Measurements from ENCODE around the gene CCSER1.

CCSER1 gene

DNA sequence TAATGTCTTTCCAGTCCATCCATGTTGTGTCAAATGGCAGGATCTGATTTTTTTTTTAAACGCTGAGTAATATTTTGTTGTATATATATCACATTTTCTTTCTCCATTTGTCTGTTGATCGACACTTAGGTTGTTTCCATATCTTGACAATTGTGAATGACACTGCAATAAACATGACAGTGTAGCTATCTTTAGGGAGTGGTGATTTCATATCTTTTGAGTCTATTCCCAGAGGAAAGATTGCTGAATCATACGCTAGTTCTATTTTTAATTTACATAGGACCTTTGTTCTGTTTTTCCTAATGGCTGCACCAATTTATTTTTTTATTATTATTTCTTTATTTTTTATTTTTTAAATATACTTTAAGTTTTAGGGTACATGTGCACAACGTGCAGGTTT, 470.7 kb downstream of the CCSER1 start:
- Histone ChIP-seq H3F3A (ENCODE audit: low read depth) (no peaks in the 10 kb centered on the region), H3K4me3 (ENCODE audit: low read length, poor library complexity, severe bottlenecking) (no peak overlapping the region), H3K9me3 (ENCODE audit: insufficient read depth, low read depth, low read length) (no peaks in the 10 kb centered on the region), H2AFZ (ENCODE audit: low read length) (no peak overlapping the region), H3K79me2 (ENCODE audit: insufficient read depth, low read length) (no peaks in the 10 kb centered on the region), H3K4me1 (ENCODE audit: insufficient read depth, low read length, poor library complexity, severe bottlenecking) (no peaks in the 10 kb centered on the region), H3K9me2 (replicated peaks; ENCODE audit: low read depth, low read length) (no peaks in the 10 kb centered on the region), H3K36me3 (ENCODE audit: insufficient read depth, low read length) (no peaks in the 10 kb centered on the region), H4K20me1 (ENCODE audit: insufficient read depth, low read length, poor library complexity, severe bottlenecking) (no peaks in the 10 kb centered on the region), H3K9ac (ENCODE audit: low read depth, low read length, poor library complexity, severe bottlenecking) (no peak overlapping the region), H3K27me3 (ENCODE audit: insufficient read depth, low read length, poor library complexity, severe bottlenecking) (no peaks in the 10 kb centered on the region), H3K4me2 (ENCODE audit: low read depth, low read length, poor library complexity, severe bottlenecking) (no peak overlapping the region)
- TF ChIP-seq EZH2phosphoT487 (IDR thresholded peaks at IDR 0.05; ENCODE audit: borderline replicate concordance): no peak
- TF ChIP-seq, protein P1, sequence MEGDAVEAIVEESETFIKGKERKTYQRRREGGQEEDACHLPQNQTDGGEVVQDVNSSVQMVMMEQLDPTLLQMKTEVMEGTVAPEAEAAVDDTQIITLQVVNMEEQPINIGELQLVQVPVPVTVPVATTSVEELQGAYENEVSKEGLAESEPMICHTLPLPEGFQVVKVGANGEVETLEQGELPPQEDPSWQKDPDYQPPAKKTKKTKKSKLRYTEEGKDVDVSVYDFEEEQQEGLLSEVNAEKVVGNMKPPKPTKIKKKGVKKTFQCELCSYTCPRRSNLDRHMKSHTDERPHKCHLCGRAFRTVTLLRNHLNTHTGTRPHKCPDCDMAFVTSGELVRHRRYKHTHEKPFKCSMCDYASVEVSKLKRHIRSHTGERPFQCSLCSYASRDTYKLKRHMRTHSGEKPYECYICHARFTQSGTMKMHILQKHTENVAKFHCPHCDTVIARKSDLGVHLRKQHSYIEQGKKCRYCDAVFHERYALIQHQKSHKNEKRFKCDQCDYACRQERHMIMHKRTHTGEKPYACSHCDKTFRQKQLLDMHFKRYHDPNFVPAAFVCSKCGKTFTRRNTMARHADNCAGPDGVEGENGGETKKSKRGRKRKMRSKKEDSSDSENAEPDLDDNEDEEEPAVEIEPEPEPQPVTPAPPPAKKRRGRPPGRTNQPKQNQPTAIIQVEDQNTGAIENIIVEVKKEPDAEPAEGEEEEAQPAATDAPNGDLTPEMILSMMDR (conservative IDR thresholded peaks at IDR 0.05; ENCODE audit: low read length): no peak

DNA sequence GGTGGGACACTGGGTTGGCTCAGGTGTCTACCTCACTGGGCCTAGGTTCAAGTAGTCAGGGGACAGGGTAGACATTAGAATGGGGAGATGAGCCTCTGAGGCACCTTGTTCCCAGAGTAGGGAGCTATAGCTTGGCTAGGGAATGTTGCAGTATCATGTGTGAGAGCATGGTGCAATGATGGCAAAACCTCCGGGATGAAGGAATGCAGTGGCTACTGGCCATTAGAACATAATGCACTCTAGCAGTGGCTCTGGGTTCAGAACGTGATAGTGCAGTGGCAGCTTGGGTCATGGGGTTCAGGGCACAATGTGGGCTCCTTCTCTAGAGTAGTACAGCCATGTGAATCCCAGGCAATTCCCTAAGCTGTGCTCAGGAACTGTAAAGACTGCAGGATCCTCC, 471.5 kb downstream of the CCSER1 start:
- TF ChIP-seq, protein P1 (conservative IDR thresholded peaks at IDR 0.05; ENCODE audit: low read length): no peak
- TF ChIP-seq EZH2phosphoT487 (IDR thresholded peaks at IDR 0.05; ENCODE audit: borderline replicate concordance): no peak
- no peak overlapping the region for H3K9ac ChIP-seq (ENCODE audit: low read depth, low read length, poor library complexity, severe bottlenecking)

DNA sequence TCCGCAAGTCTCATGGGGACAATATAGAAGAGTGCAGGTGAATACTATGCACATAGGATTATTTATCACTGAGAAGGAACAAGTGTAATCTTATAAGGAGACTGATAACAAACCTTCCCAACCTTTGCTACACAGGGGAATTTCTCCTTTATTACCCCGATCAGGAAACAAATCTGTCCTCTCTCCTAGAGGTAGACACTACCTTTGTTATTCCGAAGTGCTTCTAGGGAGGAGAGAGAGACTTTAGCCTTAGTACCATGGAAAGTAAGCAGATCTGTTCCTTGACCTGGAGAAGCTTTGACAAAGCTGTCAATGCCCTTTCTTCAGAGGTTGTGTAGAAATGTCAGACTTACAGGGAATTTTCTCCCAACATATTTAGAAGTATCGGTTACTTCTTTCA, 475.5 kb downstream of the CCSER1 start:
- Histone ChIP-seq H4K20me1 (ENCODE audit: insufficient read depth, low read length, poor library complexity, severe bottlenecking) (no peaks in the 10 kb centered on the region), H3K79me2 (ENCODE audit: insufficient read depth, low read length) (no peaks in the 10 kb centered on the region), H3K9ac (ENCODE audit: low read depth, low read length, poor library complexity, severe bottlenecking) (no peak overlapping the region), H3K9me2 (replicated peaks; ENCODE audit: low read depth, low read length) (no peaks in the 10 kb centered on the region), H3K4me2 (ENCODE audit: low read depth, low read length, poor library complexity, severe bottlenecking) (no peak overlapping the region), H3K4me3 (ENCODE audit: low read length, poor library complexity, severe bottlenecking) (no peak overlapping the region), H3F3A (ENCODE audit: low read depth) (no peaks in the 10 kb centered on the region), H3K4me1 (ENCODE audit: insufficient read depth, low read length, poor library complexity, severe bottlenecking) (no peaks in the 10 kb centered on the region), H3K9me3 (ENCODE audit: insufficient read depth, low read depth, low read length) (no peaks in the 10 kb centered on the region), H3K27me3 (ENCODE audit: insufficient read depth, low read length, poor library complexity, severe bottlenecking) (no peaks in the 10 kb centered on the region), H2AFZ (ENCODE audit: low read length) (no peak overlapping the region), H3K36me3 (ENCODE audit: insufficient read depth, low read length) (no peaks in the 10 kb centered on the region)
- TF ChIP-seq, protein P1 (conservative IDR thresholded peaks at IDR 0.05; ENCODE audit: low read length): no peak
- no peak for TF ChIP-seq EZH2phosphoT487 (IDR thresholded peaks at IDR 0.05; ENCODE audit: borderline replicate concordance)

More for the DNA sequence above, 471.5 kb downstream of the CCSER1 start:
- Histone ChIP-seq H3K36me3 (ENCODE audit: insufficient read depth, low read length) (no peaks in the 10 kb centered on the region), H3K9me3 (ENCODE audit: insufficient read depth, low read depth, low read length) (no peaks in the 10 kb centered on the region), H3K4me3 (ENCODE audit: low read length, poor library complexity, severe bottlenecking) (no peak overlapping the region), H4K20me1 (ENCODE audit: insufficient read depth, low read length, poor library complexity, severe bottlenecking) (no peaks in the 10 kb centered on the region), H3K4me1 (ENCODE audit: insufficient read depth, low read length, poor library complexity, severe bottlenecking) (no peaks in the 10 kb centered on the region), H3K27me3 (ENCODE audit: insufficient read depth, low read length, poor library complexity, severe bottlenecking) (no peaks in the 10 kb centered on the region), H2AFZ (ENCODE audit: low read length) (no peak overlapping the region), H3K4me2 (ENCODE audit: low read depth, low read length, poor library complexity, severe bottlenecking) (no peak overlapping the region), H3K9me2 (replicated peaks; ENCODE audit: low read depth, low read length) (no peaks in the 10 kb centered on the region), H3F3A (ENCODE audit: low read depth) (no peaks in the 10 kb centered on the region), H3K79me2 (ENCODE audit: insufficient read depth, low read length) (no peaks in the 10 kb centered on the region)

Measured in Loucy (cell line).